Motor neuron (in vitro differentiated cells): ENCODE measurements around the gene PBX4. TPM values are rescaled to one million over a fixed set of nuclear protein-coding genes. Genes with fewer than 3 reads are reported as not detected.
A peak's percentile ranks its signal among the peaks of the same experiment; 100 is the strongest.

Source experiments
- ATAC-seq, 8 experiments: fragments of 200-7000 bp; cut with Tn5 transposase; replicated peaks in 6 of 8; 2 replicates each; pipeline ENCODE4 v1.8.0; 2021; ENCODE audit warnings: mild to moderate bottlenecking in 8 of 8, moderate library complexity in 8 of 8
- H3K27ac ChIP-seq, 2 donors: fragments of 250-450 bp; sonication (Bioruptor Pico); 2 replicates each; pipeline ENCODE4 v1.9.0; 2021; ENCODE audit warnings: antibody characterized with exemption in 2 of 2, mild to moderate bottlenecking in 2 of 2, moderate library complexity in 1 of 2
- H3K4me1 ChIP-seq, 2 donors: fragments of 250-450 bp; sonication (Bioruptor Pico); replicated peaks in 1 of 2; 2 replicates each; pipeline ENCODE4 v1.6.1; 2021; ENCODE audit warnings: antibody characterized with exemption in 2 of 2, mild to moderate bottlenecking in 2 of 2, moderate library complexity in 1 of 2
- H3K4me3 ChIP-seq, 5 donors: fragments of 250-450 bp; sonication (Bioruptor Pico); 2 replicates each; pipeline ENCODE4 v1.9.0; 2021; ENCODE audit warnings: antibody characterized with exemption in 5 of 5, mild to moderate bottlenecking in 5 of 5, moderate library complexity in 4 of 5
- WGBS, 10 experiments: fragments of 450-650 bp; shearing (Covaris generic); methylation state at CpG; one replicate each; pipeline ENCODE4 v1.0.0; 2022; 5-methylcytosine and 5-hydroxymethylcytosine counted together
- in situ Hi-C, 9 experiments: fragments of 400-800 bp; cut with MboI; loops; one replicate each; pipeline ENCODE4 v1.15.0; 2021; ENCODE audit warnings: low sequenced_read_pairs in 9 of 9, low pct_unique_long_range_greater_than_20kb in 2 of 9; ENCODE audit not compliant: unreplicated experiment in 9 of 9
- total RNA-seq, 8 experiments: library from RNA; unstranded; fragments of 300-600 nt; gene quantifications; 2 replicates each; pipeline versions ENCODE4 v1.2.3 to v1.2.4, GENCODE V29; 2022

Gene PBX4
- total RNA-seq, 8 experiments from 2014 or later = 0.87 to 6.4 (median 3.7) TPM; not detected in 1

DNA sequence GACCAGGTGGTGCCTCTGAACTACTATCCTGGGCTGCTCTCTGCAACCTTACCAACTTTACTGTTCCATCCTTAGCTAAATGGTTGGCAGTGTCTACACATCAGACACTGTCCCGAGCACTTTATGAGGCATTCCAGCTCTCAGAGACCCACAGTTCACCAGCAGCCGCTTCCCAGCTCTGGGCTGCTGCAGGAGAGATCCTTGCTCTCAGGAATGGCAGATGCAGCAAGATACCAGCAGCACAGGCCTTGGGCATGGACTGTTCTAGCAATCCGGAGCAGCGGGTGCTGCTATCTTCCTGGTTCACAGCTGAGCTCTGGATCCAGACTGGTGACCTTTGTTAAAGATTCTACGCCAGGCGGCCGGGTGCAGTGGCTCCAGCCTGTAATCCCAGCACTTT is 12.9 kb upstream of the PBX4 start:
- peaks cover 3 to 4% of the 10 kb centered on the region in 2 donors for H3K4me1 ChIP-seq
- no peak overlapping the region for H3K4me3 ChIP-seq
- ATAC-seq = no peak
- 57 to 100% (median 75%) methylated on average over 1 to 4 of the region's 7 CpGs; no CpG with 5 or more reads in 4 of the 10 experiments for WGBS, 10 experiments
- in situ Hi-C loops = loop anchor here in 3 of 9 experiments (25.0 kb wide), 1 partner anchor 94 kb away; the partner anchor contains the start of genes CILP2 (in 3 of the 3) and YJEFN3 (in 3 of the 3)
- no peak overlapping the region for H3K27ac ChIP-seq

- WGBS, 10 experiments = 20 to 100% (median 70%) methylated on average over 1 of the region's 2 CpGs; no CpG with 5 or more reads in 6 of the 10 experiments
- in situ Hi-C loops = loop anchor here in 3 of 9 experiments (25.0 kb wide), 1 partner anchor 93 kb away; the partner anchor contains the start of genes CILP2 (in 3 of the 3) and YJEFN3 (in 3 of the 3)
Measured at GRCh38 chr19:19630426-19630825, 11.9 kb upstream of the PBX4 start.

GRCh38 chr19:19630062-19630414 is 11.6 kb upstream of the PBX4 start:
- in situ Hi-C loops = loop anchor here in 3 of 9 experiments (25.0 kb wide), 1 partner anchor 93 kb away; the partner anchor contains the start of genes CILP2 (in 3 of the 3) and YJEFN3 (in 3 of the 3)

More at GRCh38 chr19:19630426-19630825, 11.9 kb upstream of the PBX4 start:
- H3K4me1 ChIP-seq = peaks cover 3 to 6% of the 10 kb centered on the region in 2 donors
- no peak overlapping the region for H3K4me3 ChIP-seq
- no peak overlapping the region for H3K27ac ChIP-seq
- no peak for ATAC-seq

DNA sequence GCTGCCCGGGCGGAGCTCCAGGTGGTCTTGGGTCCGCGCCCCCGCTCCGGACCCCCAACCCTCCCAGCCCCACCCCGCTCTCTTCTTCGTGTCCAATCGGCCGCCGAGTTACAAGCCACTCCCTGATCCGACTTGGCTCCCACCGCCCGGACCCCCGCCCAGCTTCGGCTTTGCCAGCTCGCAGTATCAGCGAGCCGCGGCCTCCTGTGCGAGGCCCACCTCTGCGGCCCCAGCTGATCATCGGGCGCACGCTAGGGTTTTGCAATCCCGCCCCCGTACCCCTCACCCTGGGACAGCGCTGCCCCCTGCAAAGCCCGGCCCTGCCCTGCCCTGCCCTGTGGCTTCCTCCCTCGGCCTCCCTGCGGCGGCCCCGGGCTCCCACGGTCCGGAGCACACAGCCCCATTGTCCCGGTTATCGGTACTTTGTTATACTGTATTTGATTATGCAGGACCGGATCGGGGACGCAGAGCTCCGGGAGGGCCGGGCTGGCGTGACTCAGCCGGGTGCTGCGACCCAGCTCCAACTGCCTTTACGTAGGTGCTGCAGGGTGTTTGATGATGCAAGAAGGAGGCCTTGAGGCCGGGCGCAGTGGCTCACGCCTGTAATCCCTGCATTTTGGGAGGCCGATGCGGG is 10.1 kb upstream of the PBX4 start:
- WGBS, 10 experiments = 13 to 80% (median 55%) methylated on average over 2 to 3 of the region's 51 CpGs; no CpG with 5 or more reads in 7 of the 10 experiments
- ATAC-seq = peak in 7 of 8 experiments; percentile 20 to 87 (median 74)
- peaks cover 3 to 6% of the 10 kb centered on the region in 2 donors for H3K4me1 ChIP-seq
- peak overlapping the region; percentile 80 to 81 for H3K27ac ChIP-seq
- H3K4me3 ChIP-seq = peak overlapping the region; percentile 44 to 61 (median 59)
- in situ Hi-C loops = loop anchor here in 3 of 9 experiments (25.0 kb wide), 1 partner anchor 91 kb away; the partner anchor contains the start of genes CILP2 (in 3 of the 3) and YJEFN3 (in 3 of the 3)

More at GRCh38 chr19:19630062-19630414, 11.6 kb upstream of the PBX4 start:
- ATAC-seq = no peak
- peaks cover 3 to 6% of the 10 kb centered on the region in 2 donors for H3K4me1 ChIP-seq
- H3K27ac ChIP-seq = no peak overlapping the region
- WGBS, 10 experiments = 80 to 100% (median 89%) methylated on average over 1 to 6 of the region's 11 CpGs; no CpG with 5 or more reads in 6 of the 10 experiments
- H3K4me3 ChIP-seq = no peak overlapping the region

DNA sequence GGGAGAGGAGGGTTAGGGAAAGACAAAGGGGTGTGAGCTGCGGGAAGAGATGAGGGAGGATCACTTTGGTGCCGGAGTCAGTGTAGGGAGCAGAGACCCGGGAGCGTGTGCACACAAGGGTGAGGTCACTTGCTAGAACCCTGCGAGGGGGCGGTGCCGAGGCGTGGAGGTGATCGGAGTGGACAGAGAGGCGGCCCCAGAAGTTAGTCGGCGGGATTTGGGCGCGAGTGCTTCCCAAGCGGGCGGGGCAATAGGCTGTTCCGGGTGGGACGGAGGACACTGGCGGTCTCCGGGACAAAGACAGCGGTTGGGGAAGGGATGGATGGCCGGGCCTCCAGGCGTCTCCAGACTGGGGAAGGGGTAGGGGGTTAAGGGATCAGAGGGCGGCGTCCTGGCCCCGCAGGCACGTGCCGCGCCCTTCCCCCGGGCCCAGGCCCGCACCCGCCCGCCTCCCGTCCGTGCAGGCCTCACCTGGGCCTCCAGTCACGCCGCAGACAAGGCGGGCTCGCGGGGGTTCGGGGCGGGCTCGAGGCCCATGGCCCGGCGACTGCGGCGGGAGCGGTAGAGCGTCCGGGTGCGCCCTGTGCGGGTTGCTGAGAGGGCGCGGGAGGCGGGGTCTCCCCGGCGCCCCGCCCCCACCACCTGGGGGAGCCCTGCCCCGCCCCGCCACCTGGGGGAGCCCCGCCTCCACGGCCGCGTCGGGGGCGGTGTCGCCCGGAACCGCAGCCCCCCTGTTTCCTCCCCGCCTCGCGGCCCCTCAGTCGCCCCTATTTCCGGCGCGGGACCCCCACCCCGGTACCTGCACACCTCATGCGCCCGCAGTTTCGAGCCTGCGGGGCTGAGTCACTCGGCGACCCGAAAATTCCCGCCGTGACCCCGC is 9.4 kb upstream of the PBX4 start, which contains the start of gene LPAR2:
LPAR2 (minus strand) TSS at position 600 of the 880 bp plus-strand sequence. CDS start 945 bp downstream, outside the sequence.
- 8 to 30% (median 13%) methylated on average over 2 to 7 of the region's 87 CpGs; no CpG with 5 or more reads in 6 of the 10 experiments for WGBS, 10 experiments
- Histone ChIP-seq H3K4me1 (peaks cover 3 to 6% of the 10 kb centered on the region in 2 donors), H3K27ac (peak within 1 kb of the TSS; percentile 80 to 81), H3K4me3 (peak within 1 kb of the TSS; percentile 44 to 61 (median 59))
- ATAC-seq = peak; percentile 45 to 79 (median 68)
- in situ Hi-C loops = loop anchor here in 3 of 9 experiments (25.0 kb wide), 1 partner anchor 91 kb away; the partner anchor contains the start of genes CILP2 (in 3 of the 3) and YJEFN3 (in 3 of the 3)

DNA sequence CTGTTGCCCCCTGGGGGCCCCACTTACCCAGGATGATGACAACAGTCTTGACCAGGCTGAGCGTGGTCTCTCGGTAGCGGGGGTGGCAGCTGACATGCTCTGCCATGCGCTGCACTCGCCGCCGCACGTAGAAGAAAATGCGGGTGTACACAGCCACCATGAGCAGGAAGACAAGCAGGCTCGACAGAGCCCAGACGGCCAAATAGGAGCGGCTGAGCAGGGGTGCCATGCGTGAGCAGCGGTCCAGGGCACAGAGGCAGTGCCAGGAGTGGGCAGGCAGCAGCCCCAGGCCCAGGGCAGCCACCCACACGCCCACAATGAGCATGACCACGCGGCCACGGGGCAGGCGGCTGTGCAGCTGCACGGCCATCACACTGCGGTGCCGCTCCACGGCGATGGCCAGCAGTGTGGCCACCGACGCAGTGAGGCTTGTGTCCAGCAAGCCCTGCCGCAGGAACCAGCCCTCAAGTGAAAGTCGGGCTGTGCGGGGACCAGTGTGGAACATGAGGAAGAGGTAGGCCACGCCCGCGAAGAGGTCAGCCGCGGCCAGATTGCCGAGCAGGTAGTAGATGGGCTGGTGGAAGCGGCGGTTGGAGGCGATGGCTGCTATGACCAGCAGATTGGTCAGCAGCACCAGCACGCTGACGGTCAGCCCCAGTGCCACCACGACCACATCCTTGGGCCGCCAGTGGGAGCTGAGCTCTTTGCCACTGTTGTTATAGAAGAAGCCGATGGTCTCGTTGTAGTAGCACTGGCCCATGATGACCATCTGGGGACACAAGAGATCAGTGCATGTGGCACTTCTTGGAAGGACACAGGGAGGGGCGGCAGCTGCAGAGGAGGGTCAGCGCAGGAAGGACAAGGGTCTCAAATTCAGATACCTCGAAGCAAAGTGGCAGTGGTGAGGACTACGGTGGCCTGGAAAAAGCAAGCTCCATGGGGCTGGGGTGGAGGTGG is 8.3 kb upstream of the PBX4 start:
- H3K4me3 ChIP-seq = peak overlapping the region in 2 of 5 donors; percentile 44 to 61
- in situ Hi-C loops = loop anchor here in 3 of 9 experiments (25.0 kb wide), 1 partner anchor 89 kb away; the partner anchor contains the start of genes CILP2 (in 3 of the 3) and YJEFN3 (in 3 of the 3)
- no peak for ATAC-seq
- H3K4me1 ChIP-seq = peaks cover 3 to 6% of the 10 kb centered on the region in 2 donors
- WGBS, 10 experiments = 50 to 100% (median 90%) methylated on average over 1 to 23 of the region's 48 CpGs; no CpG with 5 or more reads in 1 of the 10 experiments
- H3K27ac ChIP-seq = no peak overlapping the region

DNA sequence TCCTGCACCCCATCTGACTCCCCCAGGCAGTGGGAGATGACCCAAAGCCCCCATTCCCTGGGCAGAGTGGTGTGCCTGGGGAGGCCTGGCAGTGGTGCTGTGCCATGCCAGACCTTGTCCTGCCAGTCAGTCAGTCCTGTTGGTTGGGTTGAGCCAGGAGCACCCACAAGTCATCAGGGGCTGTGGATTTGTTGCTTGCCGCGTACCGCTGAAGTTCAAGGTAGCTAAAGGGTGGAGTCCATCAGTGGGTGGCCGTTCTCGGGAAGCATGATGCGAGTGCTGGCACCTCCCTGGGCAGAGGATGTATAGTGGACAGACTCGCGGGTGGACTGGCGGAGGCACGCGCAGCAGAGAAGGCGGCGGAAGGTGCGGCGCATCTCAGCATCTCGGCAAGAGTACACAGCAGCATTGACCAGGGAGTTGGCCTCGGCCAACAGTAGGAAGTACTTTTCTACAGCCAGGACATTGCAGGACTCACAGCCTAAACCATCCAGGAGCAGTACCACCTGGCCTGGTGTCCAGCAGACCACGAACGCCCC is 5.6 kb upstream of the PBX4 start:
- H3K4me1 ChIP-seq = peaks cover 13 to 16% of the 10 kb centered on the region in 2 donors
- no peak for ATAC-seq
- in situ Hi-C loops = no loop called here
- H3K4me3 ChIP-seq = no peak overlapping the region
- no peak overlapping the region for H3K27ac ChIP-seq
- 72 to 100% (median 91%) methylated on average over 2 to 6 of the region's 19 CpGs; no CpG with 5 or more reads in 5 of the 10 experiments for WGBS, 10 experiments

DNA sequence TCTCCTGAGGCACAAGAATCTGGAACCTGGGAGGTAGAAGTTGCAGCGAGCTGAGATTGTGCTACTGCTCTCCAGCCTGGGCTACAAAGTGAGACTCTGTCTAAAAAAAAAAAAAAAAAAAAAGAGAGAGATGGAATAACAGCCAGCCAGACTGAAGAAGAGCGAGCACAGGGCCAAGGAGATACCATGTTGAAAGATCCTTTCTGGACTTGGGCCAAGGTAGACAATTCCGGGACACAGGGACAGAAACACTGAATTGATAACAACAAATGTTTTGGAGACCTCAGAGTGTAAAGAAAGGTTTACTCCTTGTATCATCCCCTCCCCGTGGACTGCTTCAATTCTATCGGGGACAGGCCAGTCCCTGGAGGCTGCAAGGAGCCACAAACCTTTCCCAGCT is 4.9 kb upstream of the PBX4 start:
- in situ Hi-C loops = no loop called here
- peaks cover 12 to 18% of the 10 kb centered on the region in 2 donors for H3K4me1 ChIP-seq
- ATAC-seq = no peak
- H3K27ac ChIP-seq = no peak overlapping the region
- WGBS, 10 experiments = 44 to 100% (median 73%) methylated on average over 1 to 4 of the region's 5 CpGs; no CpG with 5 or more reads in 2 of the 10 experiments
- no peak overlapping the region for H3K4me3 ChIP-seq

- peak overlapping the region in 1 of 2 donors; percentile 24 for H3K27ac ChIP-seq
- WGBS, 10 experiments = 15 to 51% (median 23%) methylated on average over 1 to 6 of the region's 7 CpGs; no CpG with 5 or more reads in 5 of the 10 experiments
- H3K4me3 ChIP-seq = no peak overlapping the region
- ATAC-seq = peak in 1 of 8 experiments; percentile 32
- in situ Hi-C loops = no loop called here
- peaks cover 8 to 21% of the 10 kb centered on the region in 2 donors for H3K4me1 ChIP-seq
Measured at GRCh38 chr19:19619849-19620210, 1.3 kb upstream of the PBX4 start.

DNA sequence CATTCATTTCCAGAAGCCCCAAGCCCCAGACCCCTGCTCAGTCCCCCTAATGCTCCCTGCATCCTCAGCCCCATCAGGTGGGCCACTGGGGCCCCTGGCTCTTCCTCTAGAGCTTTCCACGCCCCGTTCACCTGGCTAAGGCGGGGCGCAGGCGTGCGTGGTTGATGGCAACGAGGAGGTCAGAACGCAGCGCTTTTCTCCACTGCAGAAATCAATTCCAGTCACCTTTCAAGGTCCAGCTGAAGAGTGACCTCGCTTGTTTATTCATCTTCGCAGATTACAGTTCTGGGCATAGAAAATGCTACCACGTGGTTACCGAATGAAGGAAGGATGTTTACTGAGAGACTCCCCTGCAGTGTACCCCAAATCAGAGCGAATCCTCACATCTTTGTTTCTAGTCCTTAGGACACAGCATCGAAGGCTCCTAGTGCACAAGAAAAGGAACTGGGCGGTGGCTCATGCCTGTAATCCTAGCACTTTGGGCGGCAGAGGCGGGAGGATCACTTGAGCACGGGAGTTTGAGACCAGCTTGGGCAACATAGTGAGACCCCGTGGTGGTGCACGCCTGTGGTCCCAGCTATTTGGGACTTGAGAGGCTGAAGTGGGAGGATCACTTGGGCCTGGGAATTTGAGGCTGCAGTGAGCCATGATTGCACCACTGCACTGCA is 828 bp upstream of the PBX4 start:
- Histone ChIP-seq H3K27ac (peak overlapping the region in 1 of 2 donors; percentile 38), H3K4me3 (peak overlapping the region; percentile 26 to 60 (median 48)), H3K4me1 (peaks cover 8 to 21% of the 10 kb centered on the region in 2 donors)
- in situ Hi-C loops = no loop called here
- no peak for ATAC-seq
- WGBS, 10 experiments = 32 to 100% (median 69%) methylated on average over 1 to 13 of the region's 21 CpGs; no CpG with 5 or more reads in 1 of the 10 experiments

DNA sequence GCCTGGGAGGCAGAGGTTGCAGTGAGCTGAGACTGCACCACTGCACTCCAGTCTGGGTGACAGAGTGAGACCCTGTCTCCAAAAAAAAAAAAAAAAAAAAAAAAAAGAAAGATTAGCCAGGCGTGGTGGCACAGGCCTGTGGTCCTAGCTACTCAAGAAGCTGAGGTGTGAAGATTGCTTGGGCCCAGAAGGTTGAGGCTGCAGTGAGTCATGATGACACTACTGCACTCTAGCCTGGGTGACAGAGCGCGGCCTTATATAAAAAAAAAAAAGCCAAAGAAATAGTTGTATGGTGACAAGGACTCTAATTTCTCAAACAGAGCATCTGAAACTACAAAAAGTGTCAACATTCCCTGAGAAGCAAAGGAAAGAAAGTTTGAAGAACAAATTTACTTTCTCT is 3.4 kb downstream of the PBX4 start:
- peaks cover 8 to 18% of the 10 kb centered on the region in 2 donors for H3K4me1 ChIP-seq
- no peak overlapping the region for H3K4me3 ChIP-seq
- no peak overlapping the region for H3K27ac ChIP-seq
- in situ Hi-C loops = no loop called here
- 33 to 92% (median 49%) methylated on average over 1 to 3 of the region's 3 CpGs; no CpG with 5 or more reads in 4 of the 10 experiments for WGBS, 10 experiments
- ATAC-seq = no peak
